Heart right ventricle (tissue), 16 donors: ENCODE measurements around the gene ATP6V1C2. TPM values are rescaled to one million over a fixed set of nuclear protein-coding genes. Genes with fewer than 3 reads are reported as not detected.

Experiments used
- ATAC-seq, 8 donors: fragments of 200-7000 bp; cut with Tn5 transposase; one replicate each; pipeline ENCODE4 v1.9.1; 2020; ENCODE audit warnings: mild to moderate bottlenecking in 8 of 8, moderate library complexity in 8 of 8, moderate number of reproducible peaks in 1 of 8
- DNase-seq, 2 donors: peaks; one replicate each; pipeline ENCODE4 v3.0.0-alpha.2; 2020
- H3K27ac ChIP-seq, 10 donors: fragments of 200-600 bp; sonication (generic) in 2 of 10; one replicate each; pipeline versions ENCODE4 v1.5.0 to v1.8.0; 2020 to 2022; ENCODE audit warnings: mild to moderate bottlenecking in 3 of 10
- H3K27me3 ChIP-seq, 7 donors: fragments of 200-600 bp; one replicate each; pipeline ENCODE4 v1.8.0; 2021 to 2022; ENCODE audit warnings: mild to moderate bottlenecking in 2 of 7
- H3K36me3 ChIP-seq, 9 donors: fragments of 200-600 bp; sonication (generic) in 1 of 9; one replicate each; pipeline versions ENCODE4 v1.5.0 to v1.8.0; 2020 to 2022; ENCODE audit warnings: mild to moderate bottlenecking in 2 of 9
- H3K4me1 ChIP-seq, 9 donors: fragments of 200-600 bp; sonication (generic) in 1 of 9; one replicate each; pipeline versions ENCODE4 v1.5.0 to v1.8.0; 2020 to 2022; ENCODE audit warnings: mild to moderate bottlenecking in 4 of 9
- H3K4me3 ChIP-seq, 10 donors: fragments of 200-600 bp; sonication (generic) in 2 of 10; one replicate each; pipeline versions ENCODE4 v1.5.0 to v1.8.0; 2020 to 2022; ENCODE audit warnings: mild to moderate bottlenecking in 7 of 10, moderate library complexity in 2 of 10
- H3K9me3 ChIP-seq, 11 donors: fragments of 200-600 bp in 10 of 11; sonication (generic) in 2 of 11; one replicate each; pipeline versions ENCODE4 v1.5.0 to v1.8.0; 2013 to 2022; ENCODE audit warnings: mild to moderate bottlenecking in 2 of 11, control low read depth in 1 of 11, moderate library complexity in 1 of 11
- CTCF ChIP-seq, 9 donors: fragments of 200-600 bp; sonication (generic) in 2 of 9; IDR thresholded peaks; one replicate each; pipeline versions ENCODE4 v1.5.0 to v1.8.0; 2021 to 2022; ENCODE audit warnings: antibody characterized with exemption in 9 of 9, mild to moderate bottlenecking in 5 of 9, moderate library complexity in 1 of 9
- WGBS, 2 donors: extraction: QIAGEN DNeasy Blood & Tissue Kit; methylation state at CpG; one replicate each; pipeline ENCODE4 v1.1.7; 2013; ENCODE audit warnings: inconsistent platforms in 1 of 2; 5-methylcytosine and 5-hydroxymethylcytosine counted together
- intact Hi-C, 10 donors: fragments of 100-400 bp; cut with DNase I; formaldehyde crosslinking; loops; one replicate each; pipeline versions ENCODE4 v1.11.1 to v1.14.2; 2022
- polyA plus RNA-seq, 2 donors: library from polyadenylated mRNA; stranded (reverse); fragments of 200-250 nt; gene quantifications; one replicate each; pipeline ENCODE4 v1.2.3, GENCODE V29; 2013
- total RNA-seq, 10 donors: library from RNA; stranded (reverse); fragmentation: NEBNext Ultra II Directional in 3 of 10; extraction: Animal tissue kit (Norgen Biotek cat#: 25700) in 3 of 10; gene quantifications; one replicate each; pipeline versions ENCODE4 v1.2.1 to v1.2.4, GENCODE V29; 2021 to 2023
- donor health status: Arrhythmogenic right ventricular cardiomyopathy.
- donor health status: ischemic (EF 13 %, LVEDD 7.1; RV severe dilation, severe dysfunction).
- donor health status: healthy with polysubstance abuse.
- donor health status: DM: no; HTN: yes; CAD: no.
- donor health status: DM: no; HTN: no; CAD: no.
- donor health status: ischemic (EF 25% LVEDD 6.9; RV normal size, moderate dysfunction).
- donor health status: ischemic (EF 25% LVEDD 5.7; RV mildly dilated, moderate dysfunction).
- donor health status: healthy.
- donor health status: DM: yes; HTN: yes; CAD: no.
- donor health status: Ischemic cardiomyopathy.
- donor health status: ischemic (EF 35%, LVEDD 5.7; RV mildly dilated, moderate dysfunction).
- donor health status: nonischemic (EF 11% LVEDD 7.7; RV severe dilation, severe dysfunction).
- donor health status: DM: yes; HTN: yes; CAD: no.
- donor health status: PGD.
- donor health status: ischemic (EF 29% LVEDD 5.4; RV normal size, mild dysfunction).
- donor health status: nonischemic (EF 23%, LVEDD 6.1; RV moderate dilation, normal function).

The ATP6V1C2 gene
- total and polyA plus RNA-seq, 12 donors = 0.09 to 3.4 (median 0.72) TPM

- intact Hi-C loops = no loop called here
- no peak overlapping the region for H3K4me3 ChIP-seq
- H3K9me3 ChIP-seq = no peaks in the 10 kb centered on the region
- DNase-seq (no peak), ATAC-seq (peak in 5 of 8 donors; percentile 10 to 50 (median 34))
- H3K27me3 ChIP-seq = no peaks in the 10 kb centered on the region
- 71 to 80% methylated on average over 27 of the region's 27 CpGs for WGBS, 2 donors
- peaks cover 0 to 61% (median 19%) of the 10 kb centered on the region in 9 donors for H3K36me3 ChIP-seq
- peak overlapping the region in 3 of 10 donors; percentile 21 to 44 (median 39) for H3K27ac ChIP-seq
- peaks cover 0 to 28% (median 17%) of the 10 kb centered on the region in 9 donors for H3K4me1 ChIP-seq
- no peak for TF ChIP-seq CTCF (IDR thresholded peaks at IDR 0.05)
Observed at GRCh38 chr2:10777842-10778723, 56.7 kb downstream of the ATP6V1C2 start.

DNA sequence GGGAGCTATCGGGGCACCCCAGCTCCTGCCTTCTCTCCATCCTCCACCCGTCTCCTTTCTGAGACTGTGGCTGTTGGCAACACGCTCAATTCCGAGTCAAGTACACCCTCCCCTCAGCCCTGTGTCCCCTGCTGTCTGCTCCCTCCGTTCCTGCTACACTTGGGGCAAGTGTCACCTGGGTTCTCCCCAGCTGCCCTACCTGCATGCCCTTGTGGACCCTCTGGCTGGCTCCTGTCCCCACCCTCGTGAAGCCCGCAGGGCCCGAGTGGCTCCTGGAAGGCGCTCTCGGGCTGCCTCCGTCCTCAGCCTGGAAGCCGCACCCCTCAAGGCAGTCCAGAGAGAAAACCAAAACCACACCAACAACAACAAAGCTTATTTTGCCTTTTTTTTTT lies 57.3 kb downstream of the ATP6V1C2 start:
- WGBS, 2 donors = 88 to 94% methylated on average over 12 of the region's 12 CpGs
- intact Hi-C loops = no loop called here
- no peaks in the 10 kb centered on the region for H3K27me3 ChIP-seq
- no peak for TF ChIP-seq CTCF (IDR thresholded peaks at IDR 0.05)
- peaks cover 0 to 67% (median 19%) of the 10 kb centered on the region in 9 donors for H3K36me3 ChIP-seq
- no peaks in the 10 kb centered on the region for H3K9me3 ChIP-seq
- peaks cover 0 to 27% (median 16%) of the 10 kb centered on the region in 9 donors for H3K4me1 ChIP-seq
- ATAC-seq = no peak
- no peak for DNase-seq
- H3K27ac ChIP-seq = no peak overlapping the region
- H3K4me3 ChIP-seq = no peak overlapping the region

GRCh38 chr2:10779776-10780490 lies 58.5 kb downstream of the ATP6V1C2 start:
- WGBS, 2 donors = 97% methylated on average over 25 of the region's 25 CpGs

More at GRCh38 chr2:10779776-10780490, 58.5 kb downstream of the ATP6V1C2 start:
- ATAC-seq (no peak), DNase-seq (no peak)
- Histone ChIP-seq H3K36me3 (peaks cover 0 to 79% (median 30%) of the 10 kb centered on the region in 9 donors), H3K27ac (no peak overlapping the region), H3K4me3 (no peak overlapping the region), H3K27me3 (no peaks in the 10 kb centered on the region), H3K9me3 (no peaks in the 10 kb centered on the region), H3K4me1 (peaks cover 0 to 17% (median 5%) of the 10 kb centered on the region in 9 donors)
- intact Hi-C loops = no loop called here
- no peak for TF ChIP-seq CTCF (IDR thresholded peaks at IDR 0.05)
